GM19372 (cell line): ENCODE measurements around the gene TBC1D3B.
"Not testable (repeated sequence)": the region's sequence is repeated elsewhere in the genome, so short reads cannot be mapped to it uniquely, and the experiment has no call there.

Source experiments
- ATAC-seq: cut with Tn5 transposase; IDR thresholded peaks from one replicate; pipeline ENCODE4 v1.9.1; 2021; ENCODE audit warnings: mild to moderate bottlenecking, low read depth, moderate library complexity; ENCODE audit not compliant: unreplicated experiment

Gene TBC1D3B

GRCh38 chr17:36182176-36183000, 6.0 kb upstream of the TBC1D3B start:
- ATAC-seq = no peak

DNA sequence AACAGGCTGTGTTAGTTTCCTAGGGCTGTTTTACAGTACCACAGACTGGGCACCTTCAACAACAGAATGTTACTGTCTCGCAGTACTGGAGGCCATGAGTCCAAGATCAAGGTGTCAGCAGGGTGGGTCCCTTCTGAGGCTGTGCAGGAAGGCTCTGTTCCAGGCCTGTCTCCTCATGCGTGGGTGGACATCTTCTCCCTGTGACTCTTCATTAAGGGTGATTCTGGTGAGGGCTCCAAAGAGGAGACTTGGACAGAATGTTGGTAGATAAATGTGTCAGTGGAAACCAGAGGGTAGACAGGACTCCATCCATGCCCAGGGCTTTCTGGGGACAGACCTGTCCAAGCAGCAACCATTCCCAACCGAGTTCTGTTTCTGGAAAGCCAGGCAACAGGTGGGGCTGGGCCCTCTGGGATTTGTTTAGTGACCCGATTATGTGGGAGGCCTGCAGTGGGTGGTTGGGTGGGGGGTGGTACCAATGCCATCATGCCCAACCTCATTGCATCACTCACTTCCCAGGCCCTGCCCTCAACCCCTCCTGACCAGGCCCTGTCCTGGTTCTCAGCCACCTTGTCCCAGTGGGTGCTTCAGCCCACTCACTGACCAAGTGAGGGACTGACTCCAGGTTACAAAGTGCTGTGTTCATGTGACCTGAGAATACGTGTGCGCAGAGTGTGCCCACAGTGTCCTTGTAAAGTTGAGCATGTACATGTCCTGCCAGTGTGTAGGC, 5.2 kb upstream of the TBC1D3B start:
- ATAC-seq = not testable (repeated sequence)

DNA sequence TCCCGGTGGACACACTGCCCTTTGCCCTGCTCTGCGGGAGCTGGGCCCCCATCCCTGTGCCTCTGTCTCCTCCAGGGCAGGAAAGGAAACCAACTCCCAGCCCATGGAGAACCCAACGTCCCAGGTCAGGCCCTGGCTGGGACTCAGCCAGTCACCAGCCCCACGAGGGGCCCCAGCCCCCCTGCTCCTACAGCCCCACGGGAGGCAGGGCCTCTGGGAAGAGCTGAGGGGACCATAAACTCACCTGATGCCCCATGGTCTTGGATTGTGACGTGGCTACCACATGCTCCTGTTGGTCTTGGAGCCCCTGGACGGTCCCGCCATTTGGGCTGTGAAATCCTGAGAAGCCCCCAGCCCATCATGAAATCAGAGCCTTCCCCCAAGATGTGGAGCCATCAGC, 7.6 kb downstream of the TBC1D3B start:
- not testable (repeated sequence) for ATAC-seq

- ATAC-seq = no peak
Observed at GRCh38 chr17:36153895-36154610, 22.4 kb downstream of the TBC1D3B start.

DNA sequence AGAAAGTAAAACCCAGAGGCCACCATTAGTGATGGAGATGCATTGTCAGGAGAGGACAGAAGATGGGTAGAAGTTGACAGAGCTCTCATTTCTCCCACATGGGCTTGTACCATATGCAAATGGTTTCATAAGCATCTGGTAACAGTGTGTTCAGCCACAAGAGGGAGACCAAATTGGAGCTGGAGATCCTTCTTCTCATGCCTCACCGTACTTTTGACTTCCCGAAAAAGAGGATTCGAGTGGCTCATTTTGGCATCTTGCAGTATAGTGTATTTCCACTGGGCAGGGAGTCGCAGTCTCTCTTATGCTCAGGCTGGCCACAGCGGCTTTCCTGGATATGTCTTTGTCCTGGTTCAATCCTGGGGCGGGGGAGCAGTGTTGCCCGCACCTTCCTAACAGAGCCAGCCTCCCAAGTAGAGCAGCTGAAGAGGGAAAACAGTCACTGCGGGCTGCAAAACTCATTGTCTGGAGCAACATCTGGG, 23.8 kb downstream of the TBC1D3B start:
- no peak for ATAC-seq

DNA sequence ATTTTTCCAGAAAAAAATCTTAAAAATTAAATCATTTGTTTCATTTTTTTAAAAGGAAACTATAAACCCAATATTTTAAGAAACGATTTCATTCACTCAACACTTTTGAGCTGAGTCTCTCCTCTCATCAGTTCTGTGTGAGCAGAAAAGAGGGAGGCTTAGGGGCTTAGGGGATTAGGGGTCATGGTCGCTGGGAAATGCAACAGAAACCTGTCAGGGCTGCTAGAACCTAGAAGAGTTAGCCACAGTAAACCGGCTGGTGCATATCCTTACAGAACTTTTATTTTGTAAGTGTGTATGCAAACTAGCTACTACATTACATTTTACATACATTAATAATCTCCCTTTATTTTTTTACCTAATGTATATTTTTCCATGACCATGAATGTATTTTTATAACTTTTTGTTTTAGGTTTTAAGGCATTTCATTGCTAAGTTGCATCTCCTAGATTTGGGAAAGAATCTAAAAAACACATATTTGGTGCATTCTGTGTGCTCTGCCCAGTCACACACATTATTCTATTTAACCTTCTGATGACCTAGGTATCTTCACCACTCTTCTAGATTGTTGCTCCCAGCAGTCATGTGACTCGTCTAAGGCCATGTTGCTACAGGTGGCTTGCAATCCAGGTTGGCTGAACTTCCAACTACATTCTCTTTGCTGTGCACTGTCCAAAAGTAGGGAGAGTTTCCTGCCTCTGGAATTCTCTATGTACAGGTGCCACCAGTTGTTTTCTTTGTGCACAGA, 24.4 kb downstream of the TBC1D3B start:
- no peak for ATAC-seq

GRCh38 chr17:36149296-36149820, 27.1 kb downstream of the TBC1D3B start:
- no peak for ATAC-seq

- peak; percentile 69 for ATAC-seq
Observed at GRCh38 chr17:36148559-36149295, 27.7 kb downstream of the TBC1D3B start.

DNA sequence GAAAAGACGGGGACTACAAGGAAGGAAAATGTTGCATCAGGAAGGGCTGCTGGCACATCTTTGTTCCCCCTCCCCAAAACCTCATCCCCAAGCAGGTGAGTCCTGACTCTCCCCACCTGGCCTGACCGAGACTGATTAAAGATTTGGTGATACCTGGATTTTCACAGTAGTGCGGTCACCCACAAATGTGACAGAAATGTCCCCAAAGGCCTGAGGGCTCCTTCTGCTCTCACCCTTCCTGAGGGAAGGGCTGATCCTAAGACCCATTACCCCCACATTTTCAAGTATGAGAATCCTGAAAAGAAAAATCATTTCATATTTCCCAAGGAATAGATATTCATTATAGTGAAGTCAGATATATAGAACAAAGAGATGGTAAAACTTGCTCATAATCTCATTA, 28.8 kb downstream of the TBC1D3B start:
- no peak for ATAC-seq

DNA sequence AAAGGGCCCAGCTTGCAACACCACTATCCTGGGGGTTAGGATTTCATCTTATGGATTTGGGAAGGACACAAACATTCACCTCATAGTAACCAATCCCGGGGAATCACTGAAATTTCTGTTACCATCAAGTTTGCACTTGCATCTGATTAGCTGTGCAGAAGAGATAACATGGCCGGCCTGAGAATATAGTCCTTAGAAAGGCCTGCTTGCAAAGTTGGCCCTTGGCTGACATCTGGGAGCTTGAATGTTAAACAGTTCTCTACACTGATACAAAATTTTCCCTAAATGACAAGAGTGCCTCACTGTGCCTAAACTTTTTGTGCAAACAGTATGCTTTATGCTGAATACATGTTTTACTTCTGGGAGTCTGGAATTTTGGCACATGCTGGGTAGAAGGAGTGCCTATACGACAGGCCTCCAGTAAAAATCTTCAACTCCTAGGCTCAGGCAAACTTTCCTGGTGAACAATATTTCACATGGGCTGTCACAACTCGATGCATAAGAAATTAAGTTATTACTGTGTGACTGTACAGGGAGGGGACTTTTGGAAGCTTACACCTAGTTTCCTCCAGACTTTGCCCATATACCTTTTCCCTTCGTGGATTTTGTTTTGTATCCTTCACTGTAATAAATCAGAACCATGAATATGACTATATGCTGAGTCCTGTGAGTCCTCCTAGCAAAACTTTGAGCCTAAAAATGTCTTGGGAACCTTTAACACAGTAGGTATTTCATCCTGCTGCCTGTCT, 31.3 kb downstream of the TBC1D3B start:
- no peak for ATAC-seq

DNA sequence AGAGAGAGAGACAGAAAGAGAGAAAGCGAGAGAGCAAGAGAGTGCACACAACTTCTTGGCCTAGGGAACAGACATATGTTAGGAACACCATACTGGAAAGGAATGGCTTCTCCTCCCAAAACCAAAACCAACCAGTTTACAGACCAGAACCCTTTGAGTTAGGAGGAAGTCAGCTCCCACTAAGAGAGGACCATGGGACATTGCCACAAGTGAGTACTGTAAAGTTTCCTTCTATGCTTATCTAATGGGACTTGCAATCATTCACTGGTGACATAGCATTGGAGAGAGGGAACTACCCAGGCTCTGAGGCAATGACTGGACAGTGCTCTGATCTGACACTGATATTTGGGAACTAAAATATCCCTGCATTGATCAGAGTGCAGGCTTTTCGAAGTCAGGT, 32.4 kb downstream of the TBC1D3B start:
- no peak for ATAC-seq

- no peak for ATAC-seq
Observed at GRCh38 chr17:36142806-36143205, 33.6 kb downstream of the TBC1D3B start.

- no peak for ATAC-seq
Observed at GRCh38 chr17:36142235-36142634, 34.2 kb downstream of the TBC1D3B start.

DNA sequence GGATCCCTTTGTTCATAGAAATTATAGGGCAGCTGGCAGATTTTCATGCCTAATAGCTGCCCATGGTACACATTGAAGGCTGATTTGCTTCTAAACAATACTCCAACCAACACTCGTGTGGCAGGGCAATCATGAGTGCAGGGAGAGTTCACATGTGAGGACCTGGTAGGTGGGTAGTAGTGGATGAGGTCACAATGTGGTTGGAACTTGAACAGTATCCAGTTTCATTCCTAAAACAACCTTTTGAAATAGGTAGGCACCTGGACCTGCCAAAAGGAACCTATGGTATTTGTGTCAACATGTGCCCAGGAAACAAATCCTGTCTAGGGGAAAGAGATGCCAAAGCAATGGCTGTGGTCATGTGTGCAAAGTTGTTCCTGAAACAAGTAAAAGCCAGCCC, 40.0 kb downstream of the TBC1D3B start:
- ATAC-seq = no peak

GRCh38 chr17:36136036-36136435, 40.4 kb downstream of the TBC1D3B start:
- ATAC-seq = no peak

- ATAC-seq = no peak
Observed at GRCh38 chr17:36135465-36135864, 41.0 kb downstream of the TBC1D3B start.

GRCh38 chr17:36133602-36134236, 42.7 kb downstream of the TBC1D3B start:
- no peak for ATAC-seq

GRCh38 chr17:36132421-36132831, 44.0 kb downstream of the TBC1D3B start:
- ATAC-seq = no peak
